Testis (tissue), 3 donors: Measurements from ENCODE around the gene SLK. TPM values are rescaled to one million over a fixed set of nuclear protein-coding genes. Genes with fewer than 3 reads are reported as not detected.

Experiments
- DNase-seq: peaks from one replicate; pipeline ENCODE4 v3.0.0-alpha.2; 2019
- H3K27ac ChIP-seq, 2 donors: fragments of 200-600 bp; sonication (generic); one replicate each; pipeline ENCODE4 v1.5.1; 2019
- H3K27me3 ChIP-seq: fragments of 200-600 bp; sonication (generic); one replicate; pipeline ENCODE4 v1.5.1; 2019
- H3K36me3 ChIP-seq: fragments of 200-600 bp; sonication (generic); one replicate; pipeline ENCODE4 v1.5.1; 2017; ENCODE audit warnings: low read depth; ENCODE audit errors: missing control alignments
- H3K4me1 ChIP-seq: fragments of 200-600 bp; sonication (generic); one replicate; pipeline ENCODE4 v1.5.1; 2019
- H3K4me3 ChIP-seq, 2 donors: fragments of 200-600 bp; sonication (generic); one replicate each; pipeline ENCODE4 v1.5.1; 2017 to 2019
- H3K9me3 ChIP-seq: fragments of 200-600 bp; sonication (generic); one replicate; pipeline ENCODE4 v1.5.1; 2017
- POLR2A ChIP-seq: fragments of 450-650 bp; IDR thresholded peaks from one replicate; pipeline ENCODE4 v1.6.1; 2017; ENCODE audit warnings: antibody characterized with exemption, mild to moderate bottlenecking, moderate library complexity
- WGBS, 2 donors: methylation state at CpG; one replicate each; pipeline ENCODE4 v1.1.5; 2018; 5-methylcytosine and 5-hydroxymethylcytosine counted together
- intact Hi-C: fragments of 100-400 bp; cut with DNase I; formaldehyde crosslinking; loops from one replicate; pipeline ENCODE4 v1.15.1; 2023; ENCODE audit warnings: low total_unique reads
- polyA plus RNA-seq: library from polyadenylated mRNA; stranded (reverse); fragments of 350-450 nt; fragmentation: Illumina TruSeq; extraction: RNeasy Lipid Tissue Mini Kit (QIAGEN cat#74804); gene quantifications from one replicate; pipeline ENCODE4 v1.2.3, GENCODE V29; 2014; ENCODE audit warnings: low read depth, low replicate concordance; ENCODE audit not compliant: insufficient read depth
- total RNA-seq, 2 donors: library from RNA; depleted of rRNA; stranded (reverse); fragments of >200 nt; gene quantifications; one replicate each; pipeline ENCODE4 v1.2.3, GENCODE V29; 2016
- TF ChIP-seq, protein P1 (sequence below), 3 experiments: fragments of 450-650 bp in 2 of 3; fragments of 200-600 bp in 1 of 3; sonication (generic) in 1 of 3; IDR thresholded peaks; one replicate each; pipeline ENCODE4 v1.5.1; 2016 to 2019; ENCODE audit warnings: antibody characterized with exemption in 3 of 3, mild to moderate bottlenecking in 2 of 3, moderate library complexity in 1 of 3

The SLK gene
- total and polyA plus RNA-seq, 3 donors from 2014 or later: 10.7 to 59.4 (median 57.7) TPM

DNA sequence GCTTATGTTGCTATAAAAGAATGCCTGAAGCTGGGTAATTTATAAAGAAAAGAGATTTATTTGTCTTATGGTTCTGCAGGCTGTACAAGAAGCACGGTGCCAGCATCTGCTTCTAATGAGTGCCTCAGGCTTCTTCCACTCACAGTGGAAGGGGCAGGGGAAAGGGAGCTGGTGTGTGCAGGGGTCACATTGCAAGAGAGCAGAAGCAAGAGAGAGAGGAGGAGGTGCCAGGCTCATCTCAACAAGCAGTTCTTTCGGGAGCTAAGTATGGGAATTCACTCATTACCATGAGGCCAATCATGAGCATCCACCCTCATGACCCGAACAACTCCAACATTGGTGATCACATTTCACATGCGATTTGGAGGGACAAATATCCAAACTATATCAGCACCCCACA is 17.2 kb upstream of the SLK start:
- no peak for DNase-seq
- Histone ChIP-seq H3K9me3 (no peaks in the 10 kb centered on the region), H3K27me3 (no peaks in the 10 kb centered on the region), H3K36me3 (no peaks in the 10 kb centered on the region), H3K4me3 (no peak overlapping the region), H3K27ac (no peak overlapping the region), H3K4me1 (no peaks in the 10 kb centered on the region)
- 85 to 86% methylated on average over 4 of the region's 4 CpGs for WGBS, 2 donors
- intact Hi-C loops: no loop called here
- no peak for TF ChIP-seq POLR2A
- TF ChIP-seq, protein P1, sequence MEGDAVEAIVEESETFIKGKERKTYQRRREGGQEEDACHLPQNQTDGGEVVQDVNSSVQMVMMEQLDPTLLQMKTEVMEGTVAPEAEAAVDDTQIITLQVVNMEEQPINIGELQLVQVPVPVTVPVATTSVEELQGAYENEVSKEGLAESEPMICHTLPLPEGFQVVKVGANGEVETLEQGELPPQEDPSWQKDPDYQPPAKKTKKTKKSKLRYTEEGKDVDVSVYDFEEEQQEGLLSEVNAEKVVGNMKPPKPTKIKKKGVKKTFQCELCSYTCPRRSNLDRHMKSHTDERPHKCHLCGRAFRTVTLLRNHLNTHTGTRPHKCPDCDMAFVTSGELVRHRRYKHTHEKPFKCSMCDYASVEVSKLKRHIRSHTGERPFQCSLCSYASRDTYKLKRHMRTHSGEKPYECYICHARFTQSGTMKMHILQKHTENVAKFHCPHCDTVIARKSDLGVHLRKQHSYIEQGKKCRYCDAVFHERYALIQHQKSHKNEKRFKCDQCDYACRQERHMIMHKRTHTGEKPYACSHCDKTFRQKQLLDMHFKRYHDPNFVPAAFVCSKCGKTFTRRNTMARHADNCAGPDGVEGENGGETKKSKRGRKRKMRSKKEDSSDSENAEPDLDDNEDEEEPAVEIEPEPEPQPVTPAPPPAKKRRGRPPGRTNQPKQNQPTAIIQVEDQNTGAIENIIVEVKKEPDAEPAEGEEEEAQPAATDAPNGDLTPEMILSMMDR (IDR thresholded peaks at IDR 0.05): no peak

DNA sequence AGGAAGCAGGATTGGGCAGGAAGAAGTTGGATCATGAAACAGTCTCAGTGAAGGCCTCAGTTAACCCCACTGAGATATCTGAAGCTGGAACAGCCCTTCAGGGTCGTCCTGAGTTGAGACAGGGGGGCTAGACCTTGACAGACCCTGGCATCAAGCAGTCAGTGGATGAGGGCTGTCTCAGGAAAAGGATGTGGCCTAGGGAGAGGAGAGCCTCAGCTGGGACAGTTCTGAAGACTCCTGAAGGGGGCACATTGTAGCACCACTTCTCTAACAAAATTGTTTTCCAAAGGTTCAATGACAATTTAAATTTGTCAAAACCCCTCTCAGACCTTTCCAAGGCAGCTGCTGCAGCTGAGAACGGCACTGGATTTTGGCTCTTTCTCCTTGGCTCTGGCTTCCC is 15.8 kb upstream of the SLK start:
- Histone ChIP-seq H3K4me3 (no peak overlapping the region), H3K27ac (no peak overlapping the region), H3K27me3 (no peaks in the 10 kb centered on the region), H3K4me1 (no peaks in the 10 kb centered on the region), H3K36me3 (no peaks in the 10 kb centered on the region), H3K9me3 (no peaks in the 10 kb centered on the region)
- 65 to 66% methylated on average over 2 of the region's 2 CpGs for WGBS, 2 donors
- TF ChIP-seq, protein P1 (IDR thresholded peaks at IDR 0.05): no peak
- no peak for TF ChIP-seq POLR2A
- no peak for DNase-seq
- intact Hi-C loops: no loop called here

DNA sequence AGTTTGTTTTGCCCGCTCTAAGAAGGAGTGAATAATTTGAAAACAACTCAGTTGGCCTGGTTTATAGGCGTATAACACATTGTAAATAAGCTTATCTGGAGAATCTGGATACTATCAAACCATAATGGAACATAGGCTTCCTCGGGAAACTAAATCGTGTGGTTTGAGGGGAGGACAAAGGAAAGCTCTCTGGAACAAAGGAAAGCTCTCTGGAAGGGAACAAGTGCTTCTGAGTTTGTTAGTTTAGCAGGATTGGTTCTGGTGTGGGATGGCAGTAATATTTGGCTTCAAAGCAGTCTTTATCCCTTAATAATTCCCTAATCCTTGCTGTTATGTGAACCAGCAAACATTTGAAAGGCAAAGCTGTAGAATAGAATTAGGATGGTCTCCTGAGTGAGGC is 15.0 kb upstream of the SLK start:
- Histone ChIP-seq H3K27ac (no peak overlapping the region), H3K4me3 (no peak overlapping the region), H3K27me3 (no peaks in the 10 kb centered on the region), H3K36me3 (no peaks in the 10 kb centered on the region), H3K9me3 (no peaks in the 10 kb centered on the region), H3K4me1 (no peaks in the 10 kb centered on the region)
- intact Hi-C loops: no loop called here
- TF ChIP-seq, protein P1 (IDR thresholded peaks at IDR 0.05): no peak
- TF ChIP-seq POLR2A: no peak
- no peak for DNase-seq
- WGBS, 2 donors: 63 to 80% methylated on average over 4 of the region's 4 CpGs

DNA sequence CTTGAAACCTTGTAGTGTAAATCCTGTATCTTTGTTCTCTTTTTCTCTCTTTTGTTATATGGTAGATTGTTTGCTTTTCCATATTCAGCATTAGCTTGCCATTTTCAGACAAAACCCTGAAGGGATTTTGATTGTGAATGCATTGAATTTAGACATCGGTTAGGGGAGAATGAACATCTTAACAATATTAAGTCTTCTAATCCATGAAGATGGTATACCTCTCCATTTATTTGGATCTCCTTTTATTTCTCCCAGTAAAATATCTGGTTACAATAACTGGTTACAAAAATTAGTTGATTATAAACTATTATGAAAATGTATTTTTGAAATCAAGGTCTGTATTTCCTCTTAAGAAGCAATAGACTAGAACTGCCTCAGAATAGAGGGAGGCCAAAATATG is 12.4 kb upstream of the SLK start:
- H3K4me1 ChIP-seq: no peaks in the 10 kb centered on the region
- H3K27me3 ChIP-seq: no peaks in the 10 kb centered on the region
- DNase-seq: no peak
- no peak overlapping the region for H3K4me3 ChIP-seq
- H3K27ac ChIP-seq: no peak overlapping the region
- intact Hi-C loops: no loop called here
- no peaks in the 10 kb centered on the region for H3K36me3 ChIP-seq
- TF ChIP-seq POLR2A: no peak
- TF ChIP-seq, protein P1 (IDR thresholded peaks at IDR 0.05): no peak
- no peaks in the 10 kb centered on the region for H3K9me3 ChIP-seq
- WGBS, 2 donors: 95 to 98% methylated on average over 1 of the region's 1 CpG

DNA sequence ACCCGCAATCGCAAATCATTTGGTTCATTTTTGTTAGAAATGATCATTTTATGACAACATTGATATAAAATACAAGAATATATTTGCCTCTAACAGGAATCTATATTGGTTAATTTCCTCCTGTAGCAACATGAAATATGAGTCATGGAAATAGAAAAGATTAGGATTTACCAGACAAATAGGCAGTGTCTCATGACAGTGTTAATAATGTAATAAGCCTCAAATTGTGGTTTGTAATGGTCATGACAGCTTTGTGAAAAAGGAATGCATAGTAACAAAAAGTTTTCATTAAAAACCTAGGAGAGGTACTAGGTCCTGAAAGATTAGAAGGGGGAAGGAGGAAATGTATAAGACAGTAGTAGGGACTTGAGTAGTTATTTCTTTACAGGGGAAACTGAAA is 7.9 kb upstream of the SLK start:
- no peak for TF ChIP-seq POLR2A
- TF ChIP-seq, protein P1 (IDR thresholded peaks at IDR 0.05): no peak

More for the DNA sequence above, 7.9 kb upstream of the SLK start:
- Histone ChIP-seq H3K36me3 (no peaks in the 10 kb centered on the region), H3K27ac (no peak overlapping the region), H3K9me3 (no peaks in the 10 kb centered on the region), H3K27me3 (no peaks in the 10 kb centered on the region), H3K4me1 (no peaks in the 10 kb centered on the region), H3K4me3 (no peak overlapping the region)
- WGBS, 2 donors: 95 to 98% methylated on average over 2 of the region's 2 CpGs
- intact Hi-C loops: no loop called here
- no peak for DNase-seq
